ENCODE data around the gene OPTC.

Gene OPTC

GRCh38 chr1:203519896-203520295, 25.9 kb downstream of the OPTC start:
- no peak overlapping the region for H2AFZ ChIP-seq (ENCODE audit: low read length)
- H3K27me3 ChIP-seq (replicated peaks; ENCODE audit: insufficient read depth, low read length) = no peaks in the 10 kb centered on the region
- no peak overlapping the region for H3K4me3 ChIP-seq (ENCODE audit: low read length)
- no peaks in the 10 kb centered on the region for H3K9me3 ChIP-seq (replicated peaks; ENCODE audit: insufficient read depth, low read length)
- H4K20me1 ChIP-seq (ENCODE audit: insufficient read depth, low read length) = no peaks in the 10 kb centered on the region
- no peaks in the 10 kb centered on the region for H3K36me3 ChIP-seq (replicated peaks; ENCODE audit: insufficient read depth, low read length)
- no peak overlapping the region for H3K9ac ChIP-seq (ENCODE audit: low read length)
- no peak for DNase-seq
- H3K79me2 ChIP-seq (ENCODE audit: low read length) = no peaks in the 10 kb centered on the region
- H3K4me2 ChIP-seq (ENCODE audit: low read depth, low read length) = no peak overlapping the region
- H3K27ac ChIP-seq (ENCODE audit: low read length) = no peak overlapping the region
- H3K9me2 ChIP-seq (replicated peaks; ENCODE audit: insufficient read depth, low read length) = no peaks in the 10 kb centered on the region
- no peaks in the 10 kb centered on the region for H3F3A ChIP-seq (ENCODE audit: insufficient read depth, low read length)
- no peak for TF ChIP-seq EZH2 (optimal IDR thresholded peaks at IDR 0.05; ENCODE audit: low read depth, low read length)
- TF ChIP-seq, protein P1, sequence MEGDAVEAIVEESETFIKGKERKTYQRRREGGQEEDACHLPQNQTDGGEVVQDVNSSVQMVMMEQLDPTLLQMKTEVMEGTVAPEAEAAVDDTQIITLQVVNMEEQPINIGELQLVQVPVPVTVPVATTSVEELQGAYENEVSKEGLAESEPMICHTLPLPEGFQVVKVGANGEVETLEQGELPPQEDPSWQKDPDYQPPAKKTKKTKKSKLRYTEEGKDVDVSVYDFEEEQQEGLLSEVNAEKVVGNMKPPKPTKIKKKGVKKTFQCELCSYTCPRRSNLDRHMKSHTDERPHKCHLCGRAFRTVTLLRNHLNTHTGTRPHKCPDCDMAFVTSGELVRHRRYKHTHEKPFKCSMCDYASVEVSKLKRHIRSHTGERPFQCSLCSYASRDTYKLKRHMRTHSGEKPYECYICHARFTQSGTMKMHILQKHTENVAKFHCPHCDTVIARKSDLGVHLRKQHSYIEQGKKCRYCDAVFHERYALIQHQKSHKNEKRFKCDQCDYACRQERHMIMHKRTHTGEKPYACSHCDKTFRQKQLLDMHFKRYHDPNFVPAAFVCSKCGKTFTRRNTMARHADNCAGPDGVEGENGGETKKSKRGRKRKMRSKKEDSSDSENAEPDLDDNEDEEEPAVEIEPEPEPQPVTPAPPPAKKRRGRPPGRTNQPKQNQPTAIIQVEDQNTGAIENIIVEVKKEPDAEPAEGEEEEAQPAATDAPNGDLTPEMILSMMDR (IDR thresholded peaks at IDR 0.05; ENCODE audit: low read length) = no peak
- TF ChIP-seq EZH2phosphoT487 (IDR thresholded peaks at IDR 0.05; ENCODE audit: low read length) = no peak
- H3K4me1 ChIP-seq (ENCODE audit: low read length) = no peaks in the 10 kb centered on the region

DNA sequence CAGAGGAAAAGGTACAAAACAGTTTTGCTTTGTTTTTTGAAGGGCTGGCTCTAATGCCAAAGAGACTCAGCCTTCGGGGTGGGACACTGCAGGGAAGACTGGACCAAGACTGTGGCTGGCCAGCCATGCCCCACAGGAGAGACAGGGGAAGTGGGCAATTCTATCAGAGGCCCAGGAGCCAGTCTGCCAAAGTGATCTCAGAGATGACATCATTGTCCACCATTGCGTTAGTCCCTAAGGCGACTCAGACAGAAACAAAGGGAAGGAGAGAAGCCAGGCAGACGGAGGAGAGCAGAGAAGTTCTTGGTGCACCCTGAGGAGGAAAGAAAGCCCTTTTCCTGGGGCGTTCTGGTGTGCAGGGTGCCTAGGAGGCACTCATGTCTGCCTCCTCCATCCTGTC, 26.4 kb downstream of the OPTC start:
- H3F3A ChIP-seq (ENCODE audit: insufficient read depth, low read length) = no peaks in the 10 kb centered on the region
- no peak overlapping the region for H3K4me2 ChIP-seq (ENCODE audit: low read depth, low read length)
- no peaks in the 10 kb centered on the region for H3K9me2 ChIP-seq (replicated peaks; ENCODE audit: insufficient read depth, low read length)
- no peak for TF ChIP-seq EZH2 (optimal IDR thresholded peaks at IDR 0.05; ENCODE audit: low read depth, low read length)
- TF ChIP-seq EZH2phosphoT487 (IDR thresholded peaks at IDR 0.05; ENCODE audit: low read length) = no peak
- TF ChIP-seq, protein P1 (IDR thresholded peaks at IDR 0.05; ENCODE audit: low read length) = no peak
- no peak overlapping the region for H3K9ac ChIP-seq (ENCODE audit: low read length)
- no peak for DNase-seq
- H3K4me1 ChIP-seq (ENCODE audit: low read length) = no peaks in the 10 kb centered on the region
- no peak overlapping the region for H3K4me3 ChIP-seq (ENCODE audit: low read length)
- no peaks in the 10 kb centered on the region for H4K20me1 ChIP-seq (ENCODE audit: insufficient read depth, low read length)
- H3K79me2 ChIP-seq (ENCODE audit: low read length) = no peaks in the 10 kb centered on the region
- H3K27me3 ChIP-seq (replicated peaks; ENCODE audit: insufficient read depth, low read length) = no peaks in the 10 kb centered on the region
- no peaks in the 10 kb centered on the region for H3K36me3 ChIP-seq (replicated peaks; ENCODE audit: insufficient read depth, low read length)
- H3K27ac ChIP-seq (ENCODE audit: low read length) = no peak overlapping the region
- H3K9me3 ChIP-seq (replicated peaks; ENCODE audit: insufficient read depth, low read length) = no peaks in the 10 kb centered on the region
- H2AFZ ChIP-seq (ENCODE audit: low read length) = no peak overlapping the region

- TF ChIP-seq EZH2 (optimal IDR thresholded peaks at IDR 0.05; ENCODE audit: low read depth, low read length) (no peak), EZH2phosphoT487 (IDR thresholded peaks at IDR 0.05; ENCODE audit: low read length) (no peak)
- TF ChIP-seq, protein P1 (IDR thresholded peaks at IDR 0.05; ENCODE audit: low read length) = no peak
- H3K27ac ChIP-seq (ENCODE audit: low read length) = no peak overlapping the region
- H3K9me2 ChIP-seq (replicated peaks; ENCODE audit: insufficient read depth, low read length) = no peaks in the 10 kb centered on the region
- H3K9ac ChIP-seq (ENCODE audit: low read length) = no peak overlapping the region
- H3K4me1 ChIP-seq (ENCODE audit: low read length) = no peaks in the 10 kb centered on the region
- no peak overlapping the region for H2AFZ ChIP-seq (ENCODE audit: low read length)
- no peak overlapping the region for H3K4me3 ChIP-seq (ENCODE audit: low read length)
- no peak for DNase-seq
- H3F3A ChIP-seq (ENCODE audit: insufficient read depth, low read length) = no peaks in the 10 kb centered on the region
- no peaks in the 10 kb centered on the region for H3K9me3 ChIP-seq (replicated peaks; ENCODE audit: insufficient read depth, low read length)
- H3K36me3 ChIP-seq (replicated peaks; ENCODE audit: insufficient read depth, low read length) = no peaks in the 10 kb centered on the region
- H4K20me1 ChIP-seq (ENCODE audit: insufficient read depth, low read length) = no peaks in the 10 kb centered on the region
- no peaks in the 10 kb centered on the region for H3K79me2 ChIP-seq (ENCODE audit: low read length)
- no peak overlapping the region for H3K4me2 ChIP-seq (ENCODE audit: low read depth, low read length)
- no peaks in the 10 kb centered on the region for H3K27me3 ChIP-seq (replicated peaks; ENCODE audit: insufficient read depth, low read length)
These were observed 27.3 kb downstream of the OPTC start for GRCh38 chr1:203521074-203521794.
